HEK293T (cell line): Measurements from ENCODE around the gene BAIAP2.

Source experiments
- BHLHE40 ChIP-seq: fragments of 450-650 bp; IDR thresholded peaks from 2 replicates; pipeline ENCODE4 v1.6.1; 2016; ENCODE audit warnings: mild to moderate bottlenecking, moderate library complexity, borderline replicate concordance
- CTBP1 ChIP-seq: fragments of 450-650 bp; IDR thresholded peaks from 2 replicates; pipeline ENCODE4 v1.6.1; 2016; ENCODE audit warnings: borderline replicate concordance
- FOXA1 ChIP-seq: fragments of 450-650 bp; IDR thresholded peaks from 2 replicates; pipeline ENCODE4 v1.6.1; 2016; ENCODE audit warnings: mild to moderate bottlenecking
- FOXK2 ChIP-seq: fragments of 450-650 bp; IDR thresholded peaks from 2 replicates; pipeline ENCODE4 v1.6.1; 2016; ENCODE audit warnings: mild to moderate bottlenecking
- FOXM1 ChIP-seq: fragments of 450-650 bp; IDR thresholded peaks from 2 replicates; pipeline ENCODE4 v1.6.1; 2017; ENCODE audit warnings: mild to moderate bottlenecking, borderline replicate concordance
- HDGF ChIP-seq: fragments of 450-650 bp; IDR thresholded peaks from 2 replicates; pipeline ENCODE4 v1.6.1; 2017; ENCODE audit warnings: antibody characterized with exemption, borderline replicate concordance
- NFRKB ChIP-seq: fragments of 450-650 bp; IDR thresholded peaks from 2 replicates; pipeline ENCODE4 v1.6.1; 2016; ENCODE audit warnings: mild to moderate bottlenecking, moderate library complexity
- SP1 ChIP-seq: fragments of 450-650 bp; IDR thresholded peaks from 2 replicates; pipeline ENCODE4 v1.6.1; 2017
- SUZ12 ChIP-seq: fragments of 450-650 bp; IDR thresholded peaks from 2 replicates; pipeline ENCODE4 v1.6.1; 2016; ENCODE audit warnings: mild to moderate bottlenecking
- TARDBP ChIP-seq: fragments of 450-650 bp; IDR thresholded peaks from 2 replicates; pipeline ENCODE4 v1.6.1; 2016
- ZNF384 ChIP-seq: fragments of 450-650 bp; IDR thresholded peaks from 2 replicates; pipeline ENCODE4 v1.6.1; 2016

DNA sequence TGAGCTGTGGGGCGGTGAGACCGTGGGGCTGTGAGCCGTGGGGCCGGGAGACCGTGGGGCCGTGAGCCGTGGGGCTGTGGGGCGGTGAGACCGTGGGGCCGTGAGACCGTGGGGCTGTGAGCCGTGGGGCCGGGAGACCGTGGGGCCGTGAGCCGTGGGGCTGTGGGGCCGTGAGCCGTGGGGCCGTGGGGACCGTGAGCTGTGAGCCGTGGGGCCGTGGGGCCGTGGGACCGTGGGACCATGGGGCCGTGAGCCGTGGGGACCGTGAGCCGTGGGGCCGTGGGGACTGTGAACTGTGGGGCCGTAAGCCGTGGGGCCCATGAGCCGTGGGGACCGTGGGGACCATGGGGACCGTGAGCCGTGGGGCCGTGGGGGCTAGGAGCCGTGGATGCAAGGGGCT lies 105.7 kb downstream of the BAIAP2 start:
- TF ChIP-seq BHLHE40 (no peak), SUZ12 (no peak), HDGF (no peak), FOXM1 (no peak), ZNF384 (no peak), TARDBP (no peak), CTBP1 (no peak), FOXA1 (no peak), SP1 (no peak), FOXK2 (no peak), NFRKB (no peak)
